Measurements from ENCODE around the gene CHST11.

DNA sequence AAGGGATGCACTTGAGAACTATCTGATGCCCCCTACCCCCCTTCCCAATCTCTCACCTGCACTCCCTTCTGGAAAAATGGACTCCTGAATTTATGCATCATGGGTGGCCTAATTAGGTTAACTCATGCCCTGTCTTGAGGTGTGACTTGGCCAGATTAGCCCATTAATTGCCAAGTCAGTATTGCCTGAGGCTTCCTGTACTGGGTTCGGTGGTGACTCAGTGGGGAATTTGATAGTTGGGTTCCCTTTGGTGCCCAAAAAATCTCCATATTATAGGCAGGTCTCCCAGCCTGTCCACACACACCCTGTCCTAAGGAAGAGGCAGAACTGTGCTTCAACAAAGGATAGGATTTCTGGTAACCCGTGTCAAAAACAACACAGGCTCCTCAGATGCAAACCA lies 146.1 kb downstream of the CHST11 start:
- no peak for TF ChIP-seq POLR2A (IDR thresholded peaks at IDR 0.05; ENCODE audit: low read length)
- TF ChIP-seq GATA1 (IDR thresholded peaks at IDR 0.05; ENCODE audit: low read depth, low read length), result no peak
